ENCODE results near the gene PDZD2. TPM values are rescaled to one million over a fixed set of nuclear protein-coding genes. Genes with fewer than 3 reads are reported as not detected.
"Not testable (repeated sequence)": the region's sequence is repeated elsewhere in the genome, so short reads cannot be mapped to it uniquely, and the experiment has no call there.

Gene PDZD2
- total RNA-seq, 1 experiment from 2014 or later: 0.26 TPM

DNA sequence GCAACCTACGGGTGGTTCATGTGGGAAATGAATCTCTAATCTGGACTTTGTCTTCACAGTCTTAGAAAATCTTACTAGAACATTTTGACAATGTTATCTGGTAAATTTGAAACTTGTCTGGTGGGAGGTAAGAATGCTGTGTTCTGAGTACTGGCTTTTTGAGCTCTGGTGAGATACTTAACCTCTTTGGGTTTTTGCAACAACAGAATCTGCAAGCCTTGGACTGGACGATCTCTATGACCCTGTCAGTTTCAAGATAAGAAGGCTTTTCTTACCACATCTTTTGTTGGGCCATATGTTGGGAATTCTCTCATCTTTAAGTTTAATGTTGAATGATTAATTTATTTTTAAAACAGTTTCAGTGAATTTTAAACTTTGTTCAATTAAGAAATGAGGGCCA, 422.3 kb downstream of the PDZD2 start:
- in situ Hi-C loops (cut with HindIII; ENCODE audit: low pct_unique_long_range_greater_than_20kb, low sequenced_read_pairs): no loop called here
- no peak for DNase-seq (ENCODE audit: low read depth, low spot score)

DNA sequence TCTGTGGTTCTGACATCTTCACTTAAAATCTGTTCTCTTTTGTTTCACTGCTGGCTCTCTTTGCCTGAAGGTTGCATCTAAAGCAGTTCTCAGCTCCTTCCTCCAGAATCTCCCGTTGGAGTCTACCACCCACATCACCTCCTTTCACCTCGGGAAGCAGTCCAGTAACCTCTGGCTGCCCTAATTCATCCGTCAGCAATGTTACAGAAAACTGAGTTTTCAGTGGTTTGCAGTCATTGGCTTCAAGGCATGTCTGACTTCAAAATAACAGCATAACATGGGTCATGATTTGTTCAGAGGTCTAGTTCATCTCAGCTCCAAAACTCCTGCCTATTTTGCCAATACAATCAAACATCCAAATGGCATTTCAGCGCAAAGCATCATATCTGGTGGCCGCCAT, 427.5 kb downstream of the PDZD2 start:
- no peak for DNase-seq (ENCODE audit: low read depth, low spot score)
- in situ Hi-C loops (cut with HindIII; ENCODE audit: low pct_unique_long_range_greater_than_20kb, low sequenced_read_pairs): no loop called here

DNA sequence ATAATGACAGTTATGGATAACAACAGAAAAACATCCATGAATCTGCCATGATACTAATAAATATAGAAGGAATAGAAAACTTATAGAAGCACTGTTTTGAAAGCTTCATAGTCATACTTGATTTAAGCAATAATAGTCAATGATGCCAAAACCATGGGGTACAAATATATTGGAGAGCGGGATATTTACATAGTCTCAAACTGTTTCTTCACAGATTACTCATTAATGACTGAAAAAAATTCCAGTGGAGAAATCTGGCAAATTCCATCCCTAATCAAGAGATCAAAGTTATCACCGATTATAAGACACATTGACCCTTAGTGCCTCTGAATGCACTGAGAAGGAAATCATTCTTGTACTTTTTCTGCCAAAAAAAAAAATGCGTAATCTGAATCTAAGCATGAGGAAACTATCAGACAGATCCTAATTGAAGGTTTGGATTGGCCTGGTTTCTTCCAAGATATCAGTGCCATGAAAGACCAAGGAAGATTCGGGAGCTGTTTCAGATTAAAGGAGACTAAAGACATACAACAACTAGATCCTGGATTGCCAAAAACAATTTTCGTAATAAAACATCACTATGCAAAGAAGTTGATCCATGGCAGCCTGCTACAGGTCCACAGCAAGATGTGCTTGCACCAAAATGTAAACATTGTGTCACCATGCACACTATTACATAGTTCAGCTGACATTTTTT, 429.0 kb downstream of the PDZD2 start:
- in situ Hi-C loops (cut with HindIII; ENCODE audit: low pct_unique_long_range_greater_than_20kb, low sequenced_read_pairs): no loop called here
- DNase-seq (ENCODE audit: low read depth, low spot score): no peak

DNA sequence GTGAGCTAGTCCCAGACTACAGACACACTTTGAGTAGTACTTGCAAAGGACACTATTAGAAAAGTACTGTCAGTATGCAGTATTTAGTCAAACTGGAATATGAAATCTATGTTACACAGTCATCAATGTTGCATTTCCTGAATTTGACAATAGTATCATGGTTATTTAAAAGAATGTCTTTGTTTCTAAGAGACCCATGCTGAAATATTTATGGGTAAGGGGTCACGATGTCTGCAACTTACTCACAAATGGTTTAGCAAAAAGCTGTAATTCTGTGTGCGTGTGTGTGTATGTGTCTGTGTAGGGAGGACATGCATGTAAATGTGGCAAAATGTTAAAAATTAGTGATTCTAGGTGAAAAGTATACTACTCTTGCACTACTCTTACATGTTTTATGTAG, 429.6 kb downstream of the PDZD2 start:
- no peak for DNase-seq (ENCODE audit: low read depth, low spot score)
- in situ Hi-C loops (cut with HindIII; ENCODE audit: low pct_unique_long_range_greater_than_20kb, low sequenced_read_pairs): no loop called here

DNA sequence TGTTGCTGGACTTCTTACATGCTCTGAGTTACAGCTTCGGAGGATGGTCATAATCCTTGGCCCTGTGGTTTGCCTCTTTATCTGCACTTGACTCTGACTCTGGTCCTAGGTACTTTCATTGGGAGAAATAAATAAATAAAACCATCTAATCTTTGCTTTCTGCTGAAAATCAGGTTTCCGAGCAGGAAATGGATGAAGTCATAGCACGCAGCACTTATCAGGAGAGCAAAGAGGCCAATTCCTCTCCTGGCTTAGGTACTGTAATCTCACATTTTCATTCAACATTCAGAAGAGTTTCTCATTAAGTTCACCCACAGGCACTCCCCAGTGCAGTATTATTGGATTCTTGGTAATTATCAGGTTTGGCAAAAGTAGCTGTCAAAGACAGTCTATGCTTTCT, 430.5 kb downstream of the PDZD2 start:
- in situ Hi-C loops (cut with HindIII; ENCODE audit: low pct_unique_long_range_greater_than_20kb, low sequenced_read_pairs): no loop called here
- no peak for DNase-seq (ENCODE audit: low read depth, low spot score)

DNA sequence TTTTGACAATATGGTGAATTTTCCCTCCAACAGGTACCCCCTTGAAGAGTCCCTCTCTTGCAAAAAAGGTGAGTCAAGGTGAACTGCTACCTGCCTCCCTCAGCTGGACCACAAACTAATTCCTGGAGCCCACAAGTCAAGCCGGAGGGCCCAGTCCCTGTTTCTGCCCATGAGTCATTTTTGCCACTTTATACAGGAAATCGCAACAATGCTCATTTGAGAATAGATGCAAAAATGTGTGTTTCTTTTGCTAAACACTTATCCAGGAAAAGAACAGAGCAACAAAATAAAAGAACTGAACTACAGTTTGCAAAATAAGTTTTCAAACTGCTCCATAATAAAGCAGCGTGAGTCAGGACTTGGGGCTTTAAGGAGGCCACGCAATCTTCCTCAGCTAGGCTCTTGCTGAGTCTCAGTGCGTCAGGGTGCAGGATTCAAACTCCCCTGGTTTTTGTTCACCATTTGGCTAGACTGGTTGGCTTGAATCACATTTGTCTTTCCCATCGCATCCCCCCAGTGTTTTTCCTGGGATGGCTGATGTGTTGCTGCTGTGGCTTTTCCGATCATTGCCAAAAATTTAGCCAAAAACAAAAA, 432.5 kb downstream of the PDZD2 start:
- in situ Hi-C loops (cut with HindIII; ENCODE audit: low pct_unique_long_range_greater_than_20kb, low sequenced_read_pairs): no loop called here
- DNase-seq (ENCODE audit: low read depth, low spot score): no peak

DNA sequence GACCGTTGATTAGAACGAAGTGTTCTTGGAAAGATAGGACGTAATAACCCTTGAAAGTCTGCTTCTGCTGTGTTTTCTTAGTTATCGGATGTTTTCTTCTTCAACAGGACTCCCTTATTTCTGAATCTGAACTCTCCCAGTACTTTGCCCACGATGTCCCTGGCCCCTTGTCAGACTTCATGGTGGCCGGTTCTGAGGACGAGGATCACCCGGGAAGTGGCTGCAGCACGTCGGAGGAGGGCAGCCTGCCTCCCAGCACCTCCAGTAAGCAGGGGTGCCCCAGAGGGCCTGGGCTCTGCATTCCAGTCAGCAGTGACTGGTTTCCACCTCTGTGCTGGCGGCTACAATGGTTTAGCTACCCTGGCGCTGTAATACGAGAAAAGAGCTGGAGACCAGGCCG, 433.1 kb downstream of the PDZD2 start:
- in situ Hi-C loops (cut with HindIII; ENCODE audit: low pct_unique_long_range_greater_than_20kb, low sequenced_read_pairs): no loop called here
- DNase-seq (ENCODE audit: low read depth, low spot score): no peak

DNA sequence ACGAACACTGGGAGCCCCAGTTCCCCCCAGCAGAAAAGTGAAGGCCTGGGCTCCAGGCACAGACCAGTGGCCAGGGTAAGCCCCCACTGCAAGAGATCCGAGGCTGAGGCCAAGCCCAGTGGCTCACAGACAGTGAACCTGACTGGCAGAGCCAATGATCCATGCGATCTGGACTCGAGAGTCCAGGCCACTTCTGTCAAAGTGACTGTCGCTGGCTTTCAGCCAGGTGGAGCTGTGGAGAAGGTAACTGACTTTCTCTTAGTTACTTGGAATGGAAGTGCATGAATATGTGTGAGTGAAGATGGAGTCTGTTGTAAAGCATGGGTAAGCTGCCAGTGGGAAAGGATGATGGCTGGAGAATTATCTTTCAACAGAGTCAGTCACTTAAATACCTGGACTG, 435.5 kb downstream of the PDZD2 start:
- in situ Hi-C loops (cut with HindIII; ENCODE audit: low pct_unique_long_range_greater_than_20kb, low sequenced_read_pairs): no loop called here
- no peak for DNase-seq (ENCODE audit: low read depth, low spot score)

DNA sequence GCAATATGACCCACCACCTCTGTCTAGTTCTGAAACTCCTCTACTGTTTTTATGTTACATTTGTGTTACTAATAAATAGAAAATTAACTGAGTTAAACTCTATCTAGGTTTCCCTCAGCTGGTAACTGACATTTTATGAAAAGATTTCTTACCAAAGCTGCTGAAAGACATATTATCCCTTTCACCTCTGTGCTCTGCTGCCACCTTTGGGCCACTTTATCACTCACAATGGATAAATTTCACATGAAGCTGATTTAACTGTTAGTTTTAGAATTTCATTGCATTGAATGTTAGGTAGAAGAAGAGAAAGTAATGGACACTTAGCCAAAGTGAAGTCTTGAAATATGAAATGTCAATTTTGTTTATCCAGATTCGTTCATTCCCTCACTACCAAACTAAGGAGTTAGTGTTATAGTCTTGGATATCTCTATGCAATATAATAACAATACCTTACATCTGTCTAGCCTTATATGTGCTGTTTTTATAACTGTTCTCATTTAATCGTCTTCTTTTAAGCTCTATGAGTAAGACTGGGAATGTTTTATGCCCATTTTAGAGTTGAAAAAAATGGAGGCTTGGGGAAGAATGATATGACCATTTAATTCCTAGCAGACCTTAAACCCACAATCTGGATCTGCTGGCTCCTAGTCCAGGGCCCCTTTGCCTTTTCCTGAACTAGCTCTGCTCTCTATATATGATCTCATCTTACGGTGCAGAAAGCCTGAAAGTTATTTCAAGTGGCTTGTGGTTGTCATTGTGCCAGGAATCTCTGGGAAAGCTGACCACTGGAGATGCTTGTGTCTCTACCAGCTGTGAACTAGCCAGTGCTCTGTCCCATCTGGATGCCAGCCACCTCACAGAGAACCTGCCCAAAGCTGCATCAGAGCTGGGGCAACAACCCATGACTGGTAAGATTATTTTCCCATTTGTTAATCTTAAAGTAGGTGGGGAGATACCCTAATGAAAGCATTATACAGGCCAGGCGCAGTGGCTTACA, 438.1 kb downstream of the PDZD2 start:
- in situ Hi-C loops (cut with HindIII; ENCODE audit: low pct_unique_long_range_greater_than_20kb, low sequenced_read_pairs): no loop called here
- peak; percentile 77 for DNase-seq (ENCODE audit: low read depth, low spot score)

DNA sequence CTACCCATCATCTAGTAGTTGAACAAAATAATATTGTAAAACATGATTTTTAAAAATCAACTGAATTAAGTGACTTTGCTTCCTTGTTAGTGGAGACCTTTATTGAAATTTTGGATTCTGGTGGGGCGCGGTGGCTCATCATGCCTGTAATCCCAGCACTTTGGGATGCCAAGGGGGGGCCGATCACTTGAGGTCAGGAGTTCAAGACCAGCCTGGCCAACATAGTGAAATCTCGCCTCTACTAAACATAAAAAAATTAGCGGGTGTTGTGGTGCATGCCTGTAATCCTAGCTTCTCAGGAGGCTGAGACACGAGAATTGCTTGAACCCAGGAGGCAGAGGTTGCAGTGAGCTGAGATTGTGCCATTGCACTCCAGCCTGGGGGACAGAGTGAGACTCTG, 439.9 kb downstream of the PDZD2 start:
- DNase-seq (ENCODE audit: low read depth, low spot score); in situ Hi-C loops (cut with HindIII; ENCODE audit: low pct_unique_long_range_greater_than_20kb, low sequenced_read_pairs): not testable (repeated sequence)

DNA sequence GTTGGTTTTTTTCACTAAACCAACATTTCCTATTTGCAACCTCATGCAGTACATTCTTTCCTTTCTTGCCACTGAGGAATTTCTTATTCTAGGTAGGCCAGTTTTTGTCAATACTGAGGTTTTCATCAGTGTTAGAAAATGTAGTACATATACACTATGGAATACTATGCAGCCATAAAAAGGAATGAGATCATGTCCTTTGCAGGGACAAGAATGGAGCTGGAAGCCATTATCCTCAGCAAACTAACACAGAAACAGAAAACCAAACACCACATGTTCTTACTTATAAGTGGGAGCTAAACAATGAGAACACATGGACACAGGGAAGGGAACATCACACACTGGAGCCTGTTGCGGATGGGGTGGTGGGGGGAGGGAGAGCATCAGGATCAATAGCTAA, 441.6 kb downstream of the PDZD2 start:
- in situ Hi-C loops (cut with HindIII; ENCODE audit: low pct_unique_long_range_greater_than_20kb, low sequenced_read_pairs); DNase-seq (ENCODE audit: low read depth, low spot score): not testable (repeated sequence)

DNA sequence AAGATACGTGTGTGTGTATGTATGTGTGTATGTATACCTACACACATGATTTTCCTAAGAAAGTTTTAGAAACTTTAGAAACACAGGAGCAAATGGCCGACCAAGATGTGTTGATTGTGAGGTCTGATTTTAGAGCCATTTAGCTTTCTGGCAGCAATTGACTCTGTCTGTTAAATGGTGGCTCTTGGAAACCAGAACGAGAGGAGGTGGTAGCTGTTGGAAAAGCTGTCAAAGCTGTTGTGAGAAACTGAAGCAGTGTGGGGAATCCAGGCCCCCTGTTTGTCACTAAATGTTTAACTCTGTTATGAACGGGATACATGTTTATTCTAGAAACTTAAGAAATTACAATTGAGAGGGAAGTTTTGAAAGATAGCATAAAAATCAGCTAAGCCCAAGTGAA, 443.8 kb downstream of the PDZD2 start:
- in situ Hi-C loops (cut with HindIII; ENCODE audit: low pct_unique_long_range_greater_than_20kb, low sequenced_read_pairs): no loop called here
- no peak for DNase-seq (ENCODE audit: low read depth, low spot score)

DNA sequence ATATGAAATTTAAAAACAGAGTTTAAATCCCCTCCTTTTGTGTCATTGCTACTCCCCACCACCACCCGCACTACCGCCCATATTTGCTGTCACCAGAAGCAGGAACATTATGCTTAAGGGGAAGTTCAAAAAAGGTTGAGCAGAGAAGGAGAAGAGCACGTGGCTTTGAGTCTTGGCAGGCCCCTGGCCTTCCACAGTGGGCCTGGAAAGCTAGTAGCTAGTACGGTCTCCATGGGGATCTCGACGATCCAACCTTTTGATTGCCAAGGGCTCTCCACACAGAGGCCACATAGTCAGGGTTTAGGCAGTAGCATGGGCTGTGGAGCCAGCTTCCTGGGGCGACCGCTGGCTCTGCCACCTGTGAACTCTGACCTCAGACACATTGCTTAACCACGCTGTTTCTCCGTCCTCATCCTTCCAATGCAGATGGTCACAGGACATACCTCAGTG, 445.1 kb downstream of the PDZD2 start:
- no peak for DNase-seq (ENCODE audit: low read depth, low spot score)
- in situ Hi-C loops (cut with HindIII; ENCODE audit: low pct_unique_long_range_greater_than_20kb, low sequenced_read_pairs): no loop called here

DNA sequence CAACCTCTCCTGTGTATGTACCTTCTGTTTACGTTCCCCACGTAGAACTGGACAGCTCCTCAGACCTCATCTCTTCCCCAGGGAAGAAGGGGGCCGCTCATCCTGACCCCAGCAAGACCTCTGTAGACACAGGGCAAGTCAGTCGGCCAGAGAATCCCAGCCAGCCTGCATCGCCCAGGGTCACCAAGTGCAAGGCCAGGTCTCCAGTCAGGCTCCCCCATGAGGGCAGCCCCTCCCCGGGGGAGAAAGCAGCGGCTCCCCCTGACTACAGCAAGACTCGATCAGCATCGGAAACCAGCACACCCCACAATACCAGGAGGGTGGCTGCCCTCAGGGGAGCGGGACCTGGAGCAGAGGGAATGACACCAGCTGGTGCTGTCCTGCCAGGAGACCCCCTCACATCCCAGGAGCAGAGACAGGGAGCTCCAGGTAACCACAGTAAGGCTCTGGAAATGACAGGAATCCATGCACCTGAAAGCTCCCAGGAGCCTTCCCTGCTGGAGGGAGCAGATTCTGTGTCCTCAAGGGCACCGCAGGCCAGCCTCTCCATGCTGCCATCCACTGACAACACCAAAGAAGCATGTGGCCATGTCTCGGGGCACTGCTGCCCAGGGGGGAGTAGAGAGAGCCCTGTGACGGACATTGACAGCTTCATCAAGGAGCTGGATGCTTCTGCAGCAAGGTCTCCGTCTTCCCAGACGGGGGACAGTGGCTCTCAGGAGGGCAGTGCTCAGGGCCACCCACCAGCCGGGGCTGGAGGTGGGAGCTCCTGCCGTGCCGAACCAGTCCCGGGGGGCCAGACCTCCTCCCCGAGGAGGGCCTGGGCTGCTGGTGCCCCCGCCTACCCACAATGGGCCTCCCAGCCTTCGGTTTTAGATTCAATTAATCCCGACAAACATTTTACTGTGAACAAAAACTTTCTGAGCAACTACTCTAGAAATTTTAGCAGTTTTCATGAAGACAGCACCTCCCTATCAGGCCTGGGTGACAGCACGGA, 448.5 kb downstream of the PDZD2 start:
- in situ Hi-C loops (cut with HindIII; ENCODE audit: low pct_unique_long_range_greater_than_20kb, low sequenced_read_pairs): no loop called here
- DNase-seq (ENCODE audit: low read depth, low spot score): no peak

DNA sequence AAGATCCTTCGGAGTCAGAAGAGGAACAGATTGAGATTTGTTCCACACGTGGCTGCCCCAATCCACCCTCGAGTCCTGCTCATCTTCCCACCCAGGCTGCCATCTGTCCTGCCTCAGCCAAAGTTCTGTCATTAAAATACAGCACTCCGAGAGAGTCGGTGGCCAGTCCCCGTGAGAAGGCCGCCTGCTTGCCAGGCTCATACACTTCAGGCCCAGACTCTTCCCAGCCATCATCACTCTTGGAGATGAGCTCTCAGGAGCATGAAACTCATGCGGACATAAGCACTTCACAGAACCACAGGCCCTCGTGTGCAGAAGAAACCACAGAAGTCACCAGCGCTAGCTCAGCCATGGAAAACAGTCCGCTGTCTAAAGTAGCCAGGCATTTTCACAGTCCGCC, 449.3 kb downstream of the PDZD2 start:
- in situ Hi-C loops (cut with HindIII; ENCODE audit: low pct_unique_long_range_greater_than_20kb, low sequenced_read_pairs): no loop called here
- no peak for DNase-seq (ENCODE audit: low read depth, low spot score)

DNA sequence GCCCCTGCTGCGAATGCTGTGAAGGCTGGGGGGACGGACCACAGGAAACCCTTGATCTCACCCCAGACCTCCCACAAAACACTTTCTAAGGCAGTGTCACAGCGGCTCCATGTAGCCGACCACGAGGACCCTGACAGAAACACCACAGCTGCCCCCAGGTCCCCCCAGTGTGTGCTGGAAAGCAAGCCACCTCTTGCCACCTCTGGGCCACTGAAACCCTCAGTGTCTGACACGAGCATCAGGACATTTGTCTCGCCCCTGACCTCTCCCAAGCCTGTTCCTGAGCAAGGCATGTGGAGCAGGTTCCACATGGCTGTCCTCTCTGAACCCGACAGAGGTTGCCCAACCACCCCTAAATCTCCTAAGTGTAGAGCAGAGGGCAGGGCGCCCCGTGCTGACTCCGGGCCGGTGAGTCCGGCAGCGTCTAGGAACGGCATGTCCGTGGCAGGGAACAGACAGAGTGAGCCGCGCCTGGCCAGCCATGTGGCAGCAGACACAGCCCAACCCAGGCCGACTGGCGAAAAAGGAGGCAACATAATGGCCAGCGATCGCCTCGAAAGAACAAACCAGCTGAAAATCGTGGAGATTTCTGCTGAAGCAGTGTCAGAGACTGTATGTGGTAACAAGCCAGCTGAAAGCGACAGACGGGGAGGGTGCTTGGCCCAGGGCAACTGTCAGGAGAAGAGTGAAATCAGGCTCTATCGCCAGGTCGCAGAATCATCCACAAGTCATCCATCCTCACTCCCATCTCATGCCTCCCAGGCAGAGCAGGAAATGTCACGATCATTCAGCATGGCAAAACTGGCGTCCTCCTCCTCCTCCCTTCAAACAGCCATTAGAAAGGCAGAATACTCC, 450.4 kb downstream of the PDZD2 start:
- DNase-seq (ENCODE audit: low read depth, low spot score): no peak
- in situ Hi-C loops (cut with HindIII; ENCODE audit: low pct_unique_long_range_greater_than_20kb, low sequenced_read_pairs): no loop called here
